Stimulated activated naive CD8-positive, alpha-beta T cell treated with anti-CD3 and anti-CD28 coated beads, Interleukin-15, Interleukin-2, amounts not matched to agents 100 ng/mL and 50 ng/mL, for 24 hours (primary cell): Measurements from ENCODE around the gene PSPH.

Source experiments
- H3K27ac Mint-ChIP-seq: one replicate; pipeline ENCODE4 v1.8.0; 2021; ENCODE audit warnings: mild to moderate bottlenecking, mixed read lengths
- H3K27me3 Mint-ChIP-seq: one replicate; pipeline ENCODE4 v1.8.0; 2021; ENCODE audit warnings: mixed read lengths
- H3K36me3 Mint-ChIP-seq: one replicate; pipeline ENCODE4 v1.8.0; 2021; ENCODE audit warnings: low read depth, mixed read lengths
- H3K4me1 Mint-ChIP-seq: one replicate; pipeline ENCODE4 v1.8.0; 2021; ENCODE audit warnings: low read depth, mixed read lengths
- H3K4me3 Mint-ChIP-seq: one replicate; pipeline ENCODE4 v1.8.0; 2021; ENCODE audit warnings: mild to moderate bottlenecking, mixed read lengths
- H3K9me3 Mint-ChIP-seq: one replicate; pipeline ENCODE4 v1.8.0; 2021; ENCODE audit warnings: mixed read lengths

Gene PSPH

DNA sequence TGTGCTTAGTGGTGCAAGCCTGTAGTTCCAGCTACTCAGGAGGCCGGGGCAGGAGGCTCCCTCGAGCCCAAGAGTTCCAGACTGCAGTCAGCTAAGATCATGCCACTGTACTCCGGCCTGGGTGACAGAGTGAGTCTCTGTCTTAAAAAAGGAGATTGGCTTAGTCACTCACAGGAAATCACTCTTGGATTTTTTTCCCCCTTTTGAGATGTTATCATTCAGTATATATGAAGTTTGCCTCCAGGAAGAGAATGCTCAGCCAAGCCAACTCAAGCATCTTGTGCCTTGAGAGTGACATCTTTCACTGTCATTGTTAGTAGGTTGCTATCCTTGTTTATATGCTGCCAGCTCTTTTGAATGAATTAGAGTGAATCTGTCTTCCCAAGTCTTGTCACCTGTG is 58.9 kb downstream of the PSPH start:
- Mint-ChIP-seq H3K36me3 (peaks cover 51% of the 10 kb centered on the region), H3K4me3 (no peak overlapping the region), H3K9me3 (no peaks in the 10 kb centered on the region), H3K27ac (no peak overlapping the region), H3K27me3 (no peaks in the 10 kb centered on the region), H3K4me1 (no peaks in the 10 kb centered on the region)

DNA sequence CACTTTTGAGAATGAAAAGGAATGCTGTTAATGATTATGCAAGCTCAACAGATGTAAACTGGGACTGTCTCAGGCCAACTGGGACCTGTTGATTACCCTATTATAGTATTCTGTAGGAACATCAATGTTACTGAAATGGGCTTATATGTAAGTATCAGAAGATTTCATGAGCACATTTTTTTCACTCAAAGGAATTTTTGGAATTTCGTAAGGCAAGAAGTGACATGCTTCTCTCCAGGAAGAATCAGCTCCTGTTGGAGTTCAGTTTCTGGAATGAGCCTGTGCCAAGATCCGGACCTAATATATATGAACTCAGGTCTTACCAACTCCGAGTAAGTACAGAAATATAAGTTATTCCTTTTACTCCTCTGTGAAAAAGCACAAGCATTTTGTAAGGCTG is 67.7 kb downstream of the PSPH start:
- Mint-ChIP-seq H3K4me1 (no peaks in the 10 kb centered on the region), H3K27ac (no peak overlapping the region), H3K9me3 (no peaks in the 10 kb centered on the region), H3K36me3 (peaks cover 49% of the 10 kb centered on the region), H3K4me3 (no peak overlapping the region), H3K27me3 (no peaks in the 10 kb centered on the region)

DNA sequence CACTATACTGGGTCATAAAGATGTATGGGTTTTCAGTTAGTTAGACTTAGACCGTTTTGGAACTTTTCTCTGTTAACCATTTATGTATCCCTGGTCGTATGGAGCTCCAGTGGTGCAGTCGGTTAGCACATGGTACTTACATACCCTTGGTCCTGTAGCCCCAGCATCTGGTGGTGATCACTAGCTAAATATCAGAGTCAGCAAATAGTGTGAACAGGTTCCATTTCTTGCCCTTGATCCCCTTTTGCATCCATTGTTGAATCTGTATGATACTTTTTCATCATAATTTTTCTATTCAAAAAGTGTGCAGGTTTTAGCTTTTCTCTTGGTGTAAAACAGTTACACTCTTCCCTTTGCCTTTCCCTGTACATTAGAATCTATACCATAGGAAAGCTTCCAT is 71.0 kb downstream of the PSPH start:
- Mint-ChIP-seq H3K4me1 (no peaks in the 10 kb centered on the region), H3K27me3 (no peaks in the 10 kb centered on the region), H3K4me3 (no peak overlapping the region), H3K36me3 (peaks cover 45% of the 10 kb centered on the region), H3K9me3 (no peaks in the 10 kb centered on the region), H3K27ac (no peak overlapping the region)

DNA sequence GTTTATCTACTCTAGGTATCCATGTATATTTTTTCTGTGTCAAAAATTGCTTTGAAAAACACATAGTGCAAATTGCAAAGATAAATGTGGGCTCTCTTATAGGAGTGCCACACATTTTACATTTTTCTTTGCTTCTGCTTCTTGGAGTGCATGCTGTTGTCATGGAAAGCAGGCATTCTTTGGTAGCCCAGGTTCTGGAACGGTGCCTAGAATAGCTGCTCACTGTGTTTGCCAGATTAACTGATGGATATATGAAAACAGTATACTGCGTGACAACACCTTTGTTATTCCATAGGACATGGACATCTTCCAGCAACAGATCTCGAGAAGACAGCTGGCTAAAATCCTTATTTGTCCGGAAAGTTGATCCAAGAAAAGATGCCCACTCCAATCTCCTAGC is 73.4 kb downstream of the PSPH start:
- Mint-ChIP-seq H3K27ac (no peak overlapping the region), H3K36me3 (peaks cover 34% of the 10 kb centered on the region), H3K4me3 (no peak overlapping the region), H3K9me3 (no peaks in the 10 kb centered on the region), H3K27me3 (no peaks in the 10 kb centered on the region), H3K4me1 (no peaks in the 10 kb centered on the region)

DNA sequence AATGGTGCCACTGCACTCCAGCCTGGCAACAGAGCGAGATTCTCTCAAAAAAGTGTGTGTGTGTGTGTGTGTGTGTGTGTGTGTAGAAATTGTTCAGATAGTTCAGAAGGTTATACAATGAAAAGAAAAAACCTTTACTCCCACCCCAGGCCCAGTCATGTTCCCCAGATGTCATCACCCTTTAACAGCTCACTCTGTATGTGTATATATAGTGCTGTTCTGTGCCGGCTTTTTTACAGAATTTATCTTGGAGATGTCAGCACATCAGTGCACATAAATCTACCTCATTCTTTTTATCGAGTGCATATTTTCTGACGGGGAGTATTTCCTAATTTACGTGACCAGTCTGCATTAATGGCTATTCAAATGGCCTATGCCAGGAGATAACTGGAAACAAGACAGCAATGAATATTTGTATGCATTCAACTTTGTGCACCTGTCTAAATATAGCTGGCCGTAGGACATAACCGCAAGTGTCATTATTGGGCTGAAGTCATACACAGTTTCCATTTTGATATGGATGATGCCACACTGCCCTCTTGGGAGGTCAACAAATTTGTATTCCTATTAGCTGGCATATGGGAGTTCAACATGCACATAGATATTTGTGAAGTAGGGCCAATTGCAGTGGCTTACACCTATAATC is 75.1 kb downstream of the PSPH start:
- no peaks in the 10 kb centered on the region for H3K4me1 Mint-ChIP-seq
- no peak overlapping the region for H3K4me3 Mint-ChIP-seq
- H3K36me3 Mint-ChIP-seq, result peaks cover 28% of the 10 kb centered on the region
- H3K9me3 Mint-ChIP-seq, result no peaks in the 10 kb centered on the region
- H3K27me3 Mint-ChIP-seq, result no peaks in the 10 kb centered on the region
- H3K27ac Mint-ChIP-seq, result no peak overlapping the region

DNA sequence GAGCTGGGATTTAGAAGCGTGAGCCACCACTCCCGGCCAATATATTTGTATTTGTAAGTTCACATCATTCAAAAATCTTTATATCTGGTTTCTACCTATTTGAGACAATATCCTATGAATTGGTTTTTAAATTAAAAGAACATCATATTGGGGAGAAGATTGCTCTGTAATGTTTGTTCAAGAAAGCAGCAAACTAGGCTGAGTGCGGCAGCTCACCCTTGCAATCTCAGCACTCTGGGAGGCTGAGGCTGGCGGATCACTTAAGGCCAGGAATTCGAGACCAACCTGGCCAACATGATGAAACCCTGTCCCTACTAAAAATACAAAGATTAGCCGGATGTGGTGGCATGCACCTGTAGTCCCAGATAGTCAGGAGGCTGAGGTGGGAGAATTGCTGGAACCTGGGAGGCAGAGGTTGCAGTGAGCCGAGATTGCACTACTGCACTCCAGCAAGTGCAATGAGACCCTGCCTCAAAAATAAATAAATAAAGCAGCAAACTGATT is 77.4 kb downstream of the PSPH start:
- H3K9me3 Mint-ChIP-seq, result no peaks in the 10 kb centered on the region
- no peaks in the 10 kb centered on the region for H3K27me3 Mint-ChIP-seq
- H3K4me3 Mint-ChIP-seq, result no peak overlapping the region
- H3K36me3 Mint-ChIP-seq, result peaks cover 24% of the 10 kb centered on the region
- H3K27ac Mint-ChIP-seq, result no peak overlapping the region
- H3K4me1 Mint-ChIP-seq, result peaks cover 9% of the 10 kb centered on the region

DNA sequence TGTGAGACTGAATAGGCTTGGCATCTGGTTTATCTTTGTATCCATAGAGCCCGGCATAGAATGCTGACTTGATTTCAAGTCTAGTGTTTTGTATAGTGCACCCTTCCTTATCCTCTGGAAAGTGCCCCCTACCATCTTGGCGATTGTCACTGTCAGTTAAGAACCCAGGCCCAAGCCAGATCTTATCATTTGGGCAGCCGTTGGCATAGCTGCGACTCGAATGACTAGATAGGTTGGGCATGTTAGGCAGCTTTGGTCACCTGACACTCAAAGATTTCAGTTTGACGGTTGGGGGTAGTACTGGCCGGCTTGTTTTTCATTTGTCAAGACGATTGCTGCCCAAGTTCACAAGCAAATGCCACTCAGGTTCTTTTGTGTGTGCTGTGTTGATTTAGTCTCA is 80.3 kb downstream of the PSPH start:
- Mint-ChIP-seq H3K36me3 (peaks cover 24% of the 10 kb centered on the region), H3K9me3 (no peaks in the 10 kb centered on the region), H3K27ac (no peak overlapping the region), H3K4me3 (no peak overlapping the region), H3K27me3 (no peaks in the 10 kb centered on the region), H3K4me1 (peaks cover 14% of the 10 kb centered on the region)

DNA sequence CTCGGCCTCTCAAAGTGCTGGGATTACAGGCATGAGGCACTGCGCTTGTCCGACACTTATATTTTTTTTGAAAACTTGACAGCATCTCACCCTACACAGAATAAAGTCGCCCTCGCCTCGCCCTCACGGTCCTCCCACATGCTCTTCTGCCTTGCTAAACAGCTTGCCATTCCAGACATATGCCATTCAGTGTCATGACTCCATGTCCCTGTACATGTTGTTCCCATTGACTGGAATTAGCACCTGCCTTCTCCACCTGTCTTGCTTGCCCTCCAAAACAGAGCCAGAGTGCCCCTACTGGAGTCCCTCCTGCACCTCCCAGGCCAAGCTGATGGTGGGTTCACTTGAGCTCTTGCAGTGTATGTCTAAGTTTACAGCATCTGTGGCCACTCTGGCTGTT is 80.7 kb downstream of the PSPH start:
- Mint-ChIP-seq H3K4me1 (peaks cover 18% of the 10 kb centered on the region), H3K9me3 (no peaks in the 10 kb centered on the region), H3K27me3 (no peaks in the 10 kb centered on the region), H3K27ac (no peak overlapping the region), H3K4me3 (no peak overlapping the region), H3K36me3 (peaks cover 27% of the 10 kb centered on the region)

DNA sequence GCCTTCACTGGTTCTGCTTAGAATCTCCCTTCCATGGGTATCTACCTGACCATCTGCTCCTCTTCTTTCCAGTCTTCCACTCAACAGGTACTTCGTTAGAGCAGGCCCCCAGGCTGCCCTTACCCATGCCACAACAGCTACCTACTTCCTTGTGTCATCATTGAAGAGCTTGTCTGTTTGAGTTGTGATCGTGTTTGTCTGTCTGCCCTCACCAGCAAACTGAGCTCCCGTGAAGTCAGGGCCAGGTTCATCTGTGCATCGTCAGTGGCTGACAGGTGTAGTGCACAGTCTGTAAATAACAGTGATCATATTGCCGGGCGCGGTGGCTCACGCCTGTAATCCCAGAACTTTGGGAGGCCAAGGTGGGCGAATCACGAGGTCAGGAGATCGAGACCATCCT is 81.9 kb downstream of the PSPH start:
- Mint-ChIP-seq H3K27ac (no peak overlapping the region), H3K36me3 (peaks cover 27% of the 10 kb centered on the region), H3K9me3 (no peaks in the 10 kb centered on the region), H3K4me1 (peaks cover 18% of the 10 kb centered on the region), H3K4me3 (no peak overlapping the region), H3K27me3 (no peaks in the 10 kb centered on the region)

DNA sequence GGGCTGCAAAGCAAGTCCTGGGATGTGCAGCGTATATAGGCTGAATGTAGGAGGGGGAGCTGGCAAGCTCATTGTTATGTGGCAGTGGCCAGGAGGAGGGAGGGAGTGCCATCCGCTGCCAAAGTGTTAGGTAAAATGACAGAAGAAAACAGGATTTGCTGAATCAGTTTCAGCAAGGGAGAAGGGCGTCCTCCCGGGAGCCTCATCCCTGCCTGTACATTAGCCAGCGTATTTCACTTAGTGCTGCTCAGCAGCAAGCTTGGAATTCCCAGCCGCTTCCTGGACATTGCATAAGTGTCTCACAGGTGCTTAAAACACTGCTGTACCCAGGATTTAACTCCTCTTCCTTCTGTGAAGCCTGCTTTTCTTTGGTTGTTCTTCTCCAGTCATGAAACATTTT is 84.4 kb downstream of the PSPH start:
- Mint-ChIP-seq H3K4me3 (no peak overlapping the region), H3K4me1 (peaks cover 29% of the 10 kb centered on the region), H3K9me3 (no peaks in the 10 kb centered on the region), H3K27me3 (no peaks in the 10 kb centered on the region), H3K27ac (peak overlapping the region; percentile 71), H3K36me3 (peaks cover 27% of the 10 kb centered on the region)

DNA sequence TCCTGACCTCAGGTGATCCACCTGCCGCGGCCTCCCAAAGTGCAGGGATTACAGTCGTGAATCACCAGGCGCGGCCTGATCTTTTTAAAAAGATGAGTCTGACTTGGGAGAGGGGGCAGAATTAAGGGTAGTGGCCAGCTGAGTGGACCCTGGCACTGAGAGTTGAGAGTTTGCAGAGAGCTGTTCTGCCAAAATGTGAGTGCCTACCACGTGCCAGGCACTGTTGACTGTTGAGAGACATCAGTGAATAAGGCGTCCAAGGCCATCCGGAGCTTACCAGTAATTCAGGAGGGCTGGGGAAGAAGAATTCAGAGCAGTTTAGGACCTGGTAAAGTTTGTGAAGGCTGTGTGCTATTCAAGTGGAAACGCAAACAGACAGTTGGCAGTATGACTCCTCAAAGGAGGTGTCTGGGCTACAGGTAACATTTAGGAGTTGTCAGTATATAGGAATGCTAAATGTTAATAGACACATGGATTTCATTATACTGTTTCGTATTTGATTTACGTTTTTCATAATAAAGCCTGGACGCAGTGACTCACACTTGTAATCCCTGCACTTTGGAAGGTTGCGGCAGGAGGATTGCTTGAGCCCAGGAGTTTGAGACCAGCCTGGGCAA is 85.3 kb downstream of the PSPH start:
- H3K4me1 Mint-ChIP-seq, result peaks cover 29% of the 10 kb centered on the region
- H3K27ac Mint-ChIP-seq, result no peak overlapping the region

DNA sequence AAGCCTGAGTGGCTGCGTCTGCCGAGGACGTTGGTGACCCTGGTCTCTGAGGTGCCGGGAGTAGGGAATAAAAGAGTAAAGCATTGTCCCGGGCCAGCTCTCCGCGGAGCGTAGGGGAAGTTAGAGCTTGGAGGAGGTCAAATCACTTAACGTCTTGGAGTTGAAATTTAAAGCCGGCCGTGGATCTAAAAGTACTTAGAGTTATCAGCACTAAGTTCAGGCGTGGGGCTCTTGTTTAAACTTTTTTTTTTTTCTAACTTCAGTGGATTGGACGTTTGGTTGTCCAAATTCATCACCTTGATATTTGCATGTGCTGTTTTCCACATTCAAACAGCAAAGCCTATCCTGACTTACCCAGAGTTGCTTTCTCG is 86.2 kb downstream of the PSPH start:
- H3K4me3 Mint-ChIP-seq, result peak overlapping the region; percentile 89
- H3K27ac Mint-ChIP-seq, result peak overlapping the region; percentile 88
- H3K9me3 Mint-ChIP-seq, result no peaks in the 10 kb centered on the region
- H3K36me3 Mint-ChIP-seq, result peaks cover 21% of the 10 kb centered on the region
- no peaks in the 10 kb centered on the region for H3K27me3 Mint-ChIP-seq
- peaks cover 22% of the 10 kb centered on the region for H3K4me1 Mint-ChIP-seq

More for the DNA sequence above, 85.3 kb downstream of the PSPH start:
- H3K27me3 Mint-ChIP-seq, result no peaks in the 10 kb centered on the region
- peaks cover 27% of the 10 kb centered on the region for H3K36me3 Mint-ChIP-seq
- H3K9me3 Mint-ChIP-seq, result no peaks in the 10 kb centered on the region
- H3K4me3 Mint-ChIP-seq, result peak overlapping the region; percentile 89

DNA sequence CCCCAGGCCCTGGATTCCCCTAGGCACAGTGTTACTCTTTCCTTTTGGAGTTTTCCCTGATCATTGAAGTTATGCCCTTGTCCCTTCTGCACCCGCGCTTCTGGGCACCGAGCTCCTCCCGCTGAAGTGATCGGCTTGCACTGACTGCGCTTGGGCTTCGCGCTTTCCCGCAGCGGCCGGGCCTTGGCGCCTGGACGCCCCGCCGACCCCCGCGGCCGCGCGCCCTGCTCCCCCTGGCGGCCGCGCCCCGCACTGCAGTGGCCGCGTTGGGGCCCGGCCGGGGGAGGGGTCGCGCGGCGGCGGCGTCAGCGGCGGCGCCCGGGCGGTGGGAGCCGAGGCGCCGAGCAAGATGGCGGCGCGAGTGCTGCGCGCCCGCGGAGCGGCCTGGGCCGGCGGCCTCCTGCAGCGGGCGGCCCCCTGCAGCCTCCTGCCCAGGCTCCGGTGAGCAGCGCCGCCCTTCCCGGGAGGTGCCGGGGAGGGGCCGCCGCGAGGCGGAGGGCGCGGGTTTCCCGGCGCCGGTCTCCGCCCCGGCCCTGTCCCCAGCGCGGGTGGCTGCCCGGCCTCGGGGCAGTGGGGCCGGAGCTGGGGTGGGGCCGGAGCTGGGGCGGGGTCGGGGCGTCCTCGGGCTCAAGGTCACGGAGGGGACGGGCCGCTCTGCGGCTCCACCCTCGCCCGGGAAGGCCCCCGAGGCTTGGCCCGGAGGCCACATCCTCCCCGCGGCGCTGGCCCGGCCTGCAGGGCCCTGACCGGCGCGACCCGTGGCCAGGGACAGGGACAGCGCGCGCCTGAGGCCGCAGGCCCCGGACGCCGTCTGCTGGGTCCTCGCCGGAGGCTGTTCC is 86.8 kb downstream of the PSPH start, which contains the start of gene NIPSNAP2:
NIPSNAP2 (plus strand) TSS at position 325 of the 839 bp plus-strand sequence; CDS start at position 350, 25 bp downstream.
- Mint-ChIP-seq H3K9me3 (no peaks in the 10 kb centered on the region), H3K4me3 (peak within 1 kb of the TSS; percentile 89), H3K27ac (peak within 1 kb of the TSS; percentile 88), H3K4me1 (peaks cover 19% of the 10 kb centered on the region), H3K27me3 (no peaks in the 10 kb centered on the region), H3K36me3 (peaks cover 17% of the 10 kb centered on the region)

DNA sequence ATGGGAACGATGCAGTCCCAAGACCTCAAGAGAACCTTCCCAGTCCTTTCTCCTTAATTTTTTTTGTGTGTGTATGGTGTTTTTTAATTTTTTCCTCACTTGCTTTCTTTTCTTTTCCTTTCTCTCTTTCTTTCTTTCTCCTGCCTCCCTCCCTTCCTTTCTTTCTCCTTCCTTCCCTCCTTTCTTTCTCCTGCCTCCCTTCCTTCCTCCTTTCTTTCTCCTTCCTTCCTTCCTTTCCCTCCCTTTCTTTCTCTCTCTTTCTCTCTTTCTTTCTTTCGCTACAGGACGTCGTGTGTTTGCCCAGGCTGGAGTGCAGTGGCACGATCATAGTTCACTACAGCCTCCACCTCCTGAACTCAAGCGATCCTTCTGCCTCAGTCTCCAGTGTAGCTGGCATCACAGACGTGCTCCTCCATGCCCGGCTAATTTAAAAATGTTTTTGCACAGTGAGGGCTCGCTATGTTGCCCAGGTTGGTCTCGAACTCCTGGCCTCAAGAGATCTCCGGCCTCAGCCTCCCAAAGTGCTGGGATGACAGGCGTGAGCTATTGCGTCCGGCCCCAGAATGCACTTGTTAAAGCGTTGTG is 87.6 kb downstream of the PSPH start:
- H3K27me3 Mint-ChIP-seq, result no peaks in the 10 kb centered on the region
- H3K36me3 Mint-ChIP-seq, result peaks cover 12% of the 10 kb centered on the region
- peaks cover 19% of the 10 kb centered on the region for H3K4me1 Mint-ChIP-seq
- peak overlapping the region; percentile 83 for H3K27ac Mint-ChIP-seq
- H3K9me3 Mint-ChIP-seq, result no peaks in the 10 kb centered on the region
- peak overlapping the region; percentile 68 for H3K4me3 Mint-ChIP-seq

DNA sequence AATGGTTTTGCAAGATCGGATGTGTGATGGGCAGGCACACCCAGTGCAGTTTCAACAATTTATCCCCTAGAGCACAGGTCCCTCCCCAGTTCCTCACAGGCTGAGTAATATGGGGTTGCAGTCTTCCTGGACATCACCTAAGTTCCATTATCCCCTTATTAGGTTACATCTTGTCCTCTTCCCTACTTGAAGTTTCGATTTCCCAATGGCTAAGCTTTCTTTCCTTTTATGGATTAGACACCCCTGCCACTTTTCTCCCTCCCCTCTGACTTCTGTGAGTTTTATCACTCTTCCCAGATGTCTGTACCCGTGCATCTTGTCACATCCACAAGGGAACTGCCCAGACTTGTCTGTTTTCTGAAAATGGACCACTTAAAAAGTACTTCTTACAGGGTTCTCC is 89.2 kb downstream of the PSPH start:
- Mint-ChIP-seq H3K4me1 (peaks cover 16% of the 10 kb centered on the region), H3K4me3 (no peak overlapping the region), H3K36me3 (peaks cover 17% of the 10 kb centered on the region), H3K9me3 (no peaks in the 10 kb centered on the region), H3K27ac (no peak overlapping the region), H3K27me3 (no peaks in the 10 kb centered on the region)
